Astrocyte (in vitro differentiated cells and primary cell): ENCODE measurements around the gene ANKRD12. TPM values are rescaled to one million over a fixed set of nuclear protein-coding genes. Genes with fewer than 3 reads are reported as not detected.

ENCODE experiments used
- DNase-seq: peaks from one replicate; pipeline ENCODE4 v3.0.0-alpha.2; 2010; ENCODE audit warnings: low read depth
- FAIRE-seq: peaks from 2 replicates; lab custom pipeline; 2011; peaks lifted over from hg19 to GRCh38; lab: Jason Lieb, UNC
- H2AFZ ChIP-seq: 2 replicates; pipeline ENCODE4 v1.6.0; 2012; ENCODE audit warnings: low read depth, low read length, inconsistent platforms
- H3K27ac ChIP-seq: 2 replicates; pipeline ENCODE4 v1.5.1; 2011; ENCODE audit warnings: low read depth, low read length, inconsistent platforms
- H3K27me3 ChIP-seq: 2 replicates; pipeline ENCODE4 v1.6.0; 2011; ENCODE audit warnings: low read length, inconsistent platforms; ENCODE audit not compliant: insufficient read depth
- H3K36me3 ChIP-seq: 2 replicates; pipeline ENCODE4 v1.5.1; 2011; ENCODE audit warnings: low read length, inconsistent platforms; ENCODE audit not compliant: insufficient read depth
- H3K4me1 ChIP-seq: 2 replicates; pipeline ENCODE4 v1.5.1; 2011; ENCODE audit warnings: low read length, inconsistent platforms; ENCODE audit not compliant: insufficient read depth
- H3K4me2 ChIP-seq: 2 replicates; pipeline ENCODE4 v1.6.0; 2012; ENCODE audit warnings: low read length, inconsistent platforms
- H3K4me3 ChIP-seq: 2 replicates; pipeline ENCODE4 v1.5.1; 2011; ENCODE audit warnings: low read depth, mild to moderate bottlenecking, low read length, inconsistent platforms; ENCODE audit not compliant: insufficient read depth
- H3K79me2 ChIP-seq: 2 replicates; pipeline ENCODE4 v1.6.0; 2012; ENCODE audit warnings: mild to moderate bottlenecking, low read length, inconsistent platforms; ENCODE audit not compliant: insufficient read depth
- H3K9ac ChIP-seq: 2 replicates; pipeline ENCODE4 v1.6.0; 2012; ENCODE audit warnings: mild to moderate bottlenecking, low read length, inconsistent platforms
- H3K9me3 ChIP-seq: 2 replicates; pipeline ENCODE4 v1.5.1; 2012; ENCODE audit warnings: low read depth, mild to moderate bottlenecking, low read length, inconsistent platforms; ENCODE audit not compliant: insufficient read depth
- H4K20me1 ChIP-seq: 2 replicates; pipeline ENCODE4 v1.6.0; 2012; ENCODE audit warnings: low read length, inconsistent platforms; ENCODE audit not compliant: insufficient read depth
- H3K27ac Mint-ChIP-seq: one replicate; pipeline ENCODE4 v1.8.0; 2021; ENCODE audit warnings: mild to moderate bottlenecking, mixed read lengths; ENCODE audit not compliant: unreplicated experiment
- H3K27me3 Mint-ChIP-seq: one replicate; pipeline ENCODE4 v1.8.0; 2021; ENCODE audit warnings: low read depth, mixed read lengths; ENCODE audit not compliant: unreplicated experiment
- H3K36me3 Mint-ChIP-seq: one replicate; pipeline ENCODE4 v1.8.0; 2021; ENCODE audit warnings: low read depth, mixed read lengths; ENCODE audit not compliant: unreplicated experiment
- H3K4me1 Mint-ChIP-seq: one replicate; pipeline ENCODE4 v1.8.0; 2021; ENCODE audit warnings: low read depth, mixed read lengths; ENCODE audit not compliant: unreplicated experiment
- H3K4me3 Mint-ChIP-seq: one replicate; pipeline ENCODE4 v1.8.0; 2021; ENCODE audit warnings: mild to moderate bottlenecking, moderate library complexity, mixed read lengths; ENCODE audit not compliant: unreplicated experiment
- H3K9me3 Mint-ChIP-seq: one replicate; pipeline ENCODE4 v1.8.0; 2021; ENCODE audit warnings: mild to moderate bottlenecking, mixed read lengths; ENCODE audit not compliant: unreplicated experiment
- EZH2 ChIP-seq: IDR thresholded peaks from 2 replicates; pipeline ENCODE4 v1.6.1; 2012; ENCODE audit warnings: mild to moderate bottlenecking, low read length, inconsistent platforms; ENCODE audit not compliant: insufficient read depth
- total RNA-seq: library from RNA; stranded (reverse); gene quantifications from 2 replicates; pipeline ENCODE4 v1.2.1, GENCODE V29; 2021
- TF ChIP-seq, protein P1 (sequence below): IDR thresholded peaks from 2 replicates; pipeline ENCODE4 v1.5.1; 2011; ENCODE audit warnings: low read depth, mild to moderate bottlenecking, inconsistent platforms, low read length, moderate library complexity; ENCODE audit not compliant: insufficient read depth

The ANKRD12 gene
- total RNA-seq, 1 donor from 2014 or later: 24.4 TPM

DNA sequence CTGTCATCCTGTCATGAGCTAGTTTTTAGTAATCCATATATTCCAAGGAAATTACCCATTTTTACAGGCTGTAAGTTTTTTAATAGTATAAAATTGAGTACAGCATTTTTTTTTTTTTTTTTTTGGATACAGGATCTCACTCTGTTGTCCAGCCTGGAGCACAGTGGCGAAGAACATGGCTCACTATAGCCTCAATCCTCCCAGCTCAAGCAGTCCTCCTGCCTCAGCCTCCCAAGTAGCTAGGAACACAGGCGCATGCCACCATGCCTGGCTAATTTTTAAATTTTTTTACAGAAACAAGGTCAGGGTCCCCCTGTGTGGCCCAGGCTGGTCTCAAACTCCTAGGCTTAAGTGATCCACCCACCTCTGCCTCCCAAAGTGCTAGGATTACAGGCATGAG, 56.5 kb downstream of the ANKRD12 start:
- Mint-ChIP-seq H3K27ac (no peak overlapping the region), H3K27me3 (no peaks in the 10 kb centered on the region), H3K9me3 (no peaks in the 10 kb centered on the region), H3K36me3 (peaks cover 14% of the 10 kb centered on the region), H3K4me3 (no peak overlapping the region), H3K4me1 (no peaks in the 10 kb centered on the region)
- FAIRE-seq (no peak), DNase-seq (no peak)
- no peaks in the 10 kb centered on the region for H3K9me3 ChIP-seq
- no peak for TF ChIP-seq EZH2
- TF ChIP-seq, protein P1, sequence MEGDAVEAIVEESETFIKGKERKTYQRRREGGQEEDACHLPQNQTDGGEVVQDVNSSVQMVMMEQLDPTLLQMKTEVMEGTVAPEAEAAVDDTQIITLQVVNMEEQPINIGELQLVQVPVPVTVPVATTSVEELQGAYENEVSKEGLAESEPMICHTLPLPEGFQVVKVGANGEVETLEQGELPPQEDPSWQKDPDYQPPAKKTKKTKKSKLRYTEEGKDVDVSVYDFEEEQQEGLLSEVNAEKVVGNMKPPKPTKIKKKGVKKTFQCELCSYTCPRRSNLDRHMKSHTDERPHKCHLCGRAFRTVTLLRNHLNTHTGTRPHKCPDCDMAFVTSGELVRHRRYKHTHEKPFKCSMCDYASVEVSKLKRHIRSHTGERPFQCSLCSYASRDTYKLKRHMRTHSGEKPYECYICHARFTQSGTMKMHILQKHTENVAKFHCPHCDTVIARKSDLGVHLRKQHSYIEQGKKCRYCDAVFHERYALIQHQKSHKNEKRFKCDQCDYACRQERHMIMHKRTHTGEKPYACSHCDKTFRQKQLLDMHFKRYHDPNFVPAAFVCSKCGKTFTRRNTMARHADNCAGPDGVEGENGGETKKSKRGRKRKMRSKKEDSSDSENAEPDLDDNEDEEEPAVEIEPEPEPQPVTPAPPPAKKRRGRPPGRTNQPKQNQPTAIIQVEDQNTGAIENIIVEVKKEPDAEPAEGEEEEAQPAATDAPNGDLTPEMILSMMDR: no peak
- H3K4me1 ChIP-seq: no peaks in the 10 kb centered on the region
- no peak overlapping the region for H3K27ac ChIP-seq
- no peak overlapping the region for H3K4me3 ChIP-seq
- H3K36me3 ChIP-seq: no peaks in the 10 kb centered on the region
- no peak overlapping the region for H3K9ac ChIP-seq
- H4K20me1 ChIP-seq: peaks cover 7% of the 10 kb centered on the region
- no peaks in the 10 kb centered on the region for H3K27me3 ChIP-seq
- H3K4me2 ChIP-seq: no peak overlapping the region
- H3K79me2 ChIP-seq: no peaks in the 10 kb centered on the region
- no peak overlapping the region for H2AFZ ChIP-seq

GRCh38 chr18:9196568-9196967, 60.0 kb downstream of the ANKRD12 start:
- H3K4me3 Mint-ChIP-seq: no peak overlapping the region
- Histone ChIP-seq H3K79me2 (no peaks in the 10 kb centered on the region), H4K20me1 (peaks cover 5% of the 10 kb centered on the region), H3K9me3 (no peaks in the 10 kb centered on the region), H3K27me3 (no peaks in the 10 kb centered on the region), H3K27ac (no peak overlapping the region), H3K4me3 (no peak overlapping the region), H3K36me3 (no peaks in the 10 kb centered on the region), H3K9ac (no peak overlapping the region), H3K4me2 (no peak overlapping the region), H3K4me1 (no peaks in the 10 kb centered on the region), H2AFZ (no peak overlapping the region)
- H3K27ac Mint-ChIP-seq: no peak overlapping the region
- peaks cover 9% of the 10 kb centered on the region for H3K36me3 Mint-ChIP-seq
- no peaks in the 10 kb centered on the region for H3K4me1 Mint-ChIP-seq
- no peaks in the 10 kb centered on the region for H3K27me3 Mint-ChIP-seq
- TF ChIP-seq, protein P1: no peak
- no peak for TF ChIP-seq EZH2
- no peaks in the 10 kb centered on the region for H3K9me3 Mint-ChIP-seq
- FAIRE-seq: peak; percentile 39
- no peak for DNase-seq

GRCh38 chr18:9199681-9200080, 63.1 kb downstream of the ANKRD12 start:
- H3K4me1 ChIP-seq: no peaks in the 10 kb centered on the region
- H4K20me1 ChIP-seq: no peaks in the 10 kb centered on the region
- H3K27me3 Mint-ChIP-seq: no peaks in the 10 kb centered on the region
- FAIRE-seq (no peak), DNase-seq (no peak)
- no peak overlapping the region for H3K4me3 ChIP-seq
- H3K36me3 Mint-ChIP-seq: peaks cover 3% of the 10 kb centered on the region
- no peaks in the 10 kb centered on the region for H3K79me2 ChIP-seq
- no peak overlapping the region for H3K27ac ChIP-seq
- H3K4me2 ChIP-seq: no peak overlapping the region
- H3K9me3 ChIP-seq: no peaks in the 10 kb centered on the region
- no peak overlapping the region for H3K4me3 Mint-ChIP-seq
- no peaks in the 10 kb centered on the region for H3K36me3 ChIP-seq
- H3K9me3 Mint-ChIP-seq: no peaks in the 10 kb centered on the region
- H2AFZ ChIP-seq: no peak overlapping the region
- TF ChIP-seq, protein P1: no peak
- TF ChIP-seq EZH2: no peak
- no peak overlapping the region for H3K27ac Mint-ChIP-seq
- H3K4me1 Mint-ChIP-seq: no peaks in the 10 kb centered on the region
- no peaks in the 10 kb centered on the region for H3K27me3 ChIP-seq
- no peak overlapping the region for H3K9ac ChIP-seq
